Activated CD4-positive, alpha-beta T cell treated with anti-CD3 and anti-CD28 coated beads, Interleukin-2, amount 10 ng/mL, durations not matched to agents 24 days and 14 days (primary cell): ENCODE measurements around the gene SUDS3. TPM values are rescaled to one million over a fixed set of nuclear protein-coding genes. Genes with fewer than 3 reads are reported as not detected.
A peak's percentile ranks its signal among the peaks of the same experiment; 100 is the strongest.
"Not testable (repeated sequence)": the region's sequence is repeated elsewhere in the genome, so short reads cannot be mapped to it uniquely, and the experiment has no call there.

Experiments
- DNase-seq: peaks from one replicate; pipeline ENCODE4 v3.0.0; 2022
- H3K27ac Mint-ChIP-seq: one replicate; pipeline ENCODE4 v1.8.0; 2022; ENCODE audit warnings: mild to moderate bottlenecking, mixed read lengths
- H3K27me3 Mint-ChIP-seq: one replicate; pipeline ENCODE4 v1.8.0; 2022; ENCODE audit warnings: mixed read lengths
- H3K36me3 Mint-ChIP-seq: one replicate; pipeline ENCODE4 v1.8.0; 2022; ENCODE audit warnings: low read depth, mild to moderate bottlenecking, mixed read lengths
- H3K4me1 Mint-ChIP-seq: one replicate; pipeline ENCODE4 v1.8.0; 2021; ENCODE audit warnings: mixed read lengths
- H3K4me3 Mint-ChIP-seq: one replicate; pipeline ENCODE4 v1.8.0; 2022; ENCODE audit warnings: mild to moderate bottlenecking, moderate library complexity, mixed read lengths
- H3K9me3 Mint-ChIP-seq: one replicate; pipeline ENCODE4 v1.8.0; 2021; ENCODE audit warnings: mixed read lengths
- intact Hi-C: fragments of 100-400 bp; cut with micrococcal nuclease; formaldehyde crosslinking; loops from one replicate; pipeline ENCODE4 v1.15.1; 2023
- total RNA-seq: library from RNA; stranded (reverse); gene quantifications from 2 replicates; pipeline ENCODE4 v1.2.3, GENCODE V29; 2022

Gene SUDS3
- total RNA-seq, 1 donor from 2014 or later, result 23.6 TPM

GRCh38 chr12:118346895-118347294, 29.5 kb upstream of the SUDS3 start:
- Mint-ChIP-seq H3K9me3 (no peaks in the 10 kb centered on the region), H3K4me1 (peaks cover 12% of the 10 kb centered on the region), H3K4me3 (no peak overlapping the region), H3K36me3 (peaks cover 8% of the 10 kb centered on the region), H3K27ac (no peak overlapping the region), H3K27me3 (no peaks in the 10 kb centered on the region)
- no peak for DNase-seq
- intact Hi-C loops, result no loop called here

- Mint-ChIP-seq H3K4me3 (no peak overlapping the region), H3K9me3 (peaks cover under 1% of the 10 kb centered on the region), H3K4me1 (peaks cover 11% of the 10 kb centered on the region), H3K27me3 (no peaks in the 10 kb centered on the region), H3K27ac (no peak overlapping the region), H3K36me3 (peaks cover 6% of the 10 kb centered on the region)
- no peak for DNase-seq
- intact Hi-C loops, result no loop called here
Observed at GRCh38 chr12:118347916-118348315, 28.4 kb upstream of the SUDS3 start.

- no peak for DNase-seq
- peaks cover 24% of the 10 kb centered on the region for H3K4me1 Mint-ChIP-seq
- no peak overlapping the region for H3K4me3 Mint-ChIP-seq
- no peak overlapping the region for H3K27ac Mint-ChIP-seq
- H3K36me3 Mint-ChIP-seq, result peaks cover 27% of the 10 kb centered on the region
- peaks cover 6% of the 10 kb centered on the region for H3K9me3 Mint-ChIP-seq
- intact Hi-C loops, result no loop called here
- no peaks in the 10 kb centered on the region for H3K27me3 Mint-ChIP-seq
Observed at GRCh38 chr12:118350908-118351559, 25.3 kb upstream of the SUDS3 start.

- Mint-ChIP-seq H3K36me3 (peaks cover 26% of the 10 kb centered on the region), H3K4me1 (peaks cover 34% of the 10 kb centered on the region)
- intact Hi-C loops, result no loop called here
Observed at GRCh38 chr12:118353721-118354120, 22.6 kb upstream of the SUDS3 start.

GRCh38 chr12:118354503-118354902, 21.9 kb upstream of the SUDS3 start:
- Mint-ChIP-seq H3K4me1 (peaks cover 36% of the 10 kb centered on the region), H3K36me3 (peaks cover 24% of the 10 kb centered on the region)
- H3K9me3 Mint-ChIP-seq, DNase-seq, H3K27ac Mint-ChIP-seq, H3K4me3 Mint-ChIP-seq, H3K27me3 Mint-ChIP-seq, intact Hi-C loops: not testable (repeated sequence)

More at GRCh38 chr12:118353721-118354120, 22.6 kb upstream of the SUDS3 start:
- Mint-ChIP-seq H3K27ac (peak overlapping the region; percentile 16), H3K4me3 (no peak overlapping the region), H3K9me3 (peaks cover 6% of the 10 kb centered on the region), H3K27me3 (no peaks in the 10 kb centered on the region)
- DNase-seq, result no peak

GRCh38 chr12:118354903-118355302, 21.5 kb upstream of the SUDS3 start:
- Mint-ChIP-seq H3K36me3 (peaks cover 24% of the 10 kb centered on the region), H3K27me3 (no peaks in the 10 kb centered on the region), H3K9me3 (peaks cover 6% of the 10 kb centered on the region), H3K4me1 (peaks cover 40% of the 10 kb centered on the region), H3K27ac (peak overlapping the region; percentile 76), H3K4me3 (no peak overlapping the region)
- DNase-seq, result no peak
- intact Hi-C loops, result loop anchor here (5.0 kb wide), 2 partner anchors 173 to 293 kb away; partner anchors contain the start of gene WSB2

GRCh38 chr12:118355843-118356242, 20.5 kb upstream of the SUDS3 start:
- Mint-ChIP-seq H3K36me3 (peaks cover 21% of the 10 kb centered on the region), H3K27me3 (no peaks in the 10 kb centered on the region), H3K9me3 (peaks cover 6% of the 10 kb centered on the region), H3K4me1 (peaks cover 38% of the 10 kb centered on the region), H3K4me3 (no peak overlapping the region), H3K27ac (no peak overlapping the region)
- no peak for DNase-seq
- intact Hi-C loops, result loop anchor here (5.0 kb wide), 2 partner anchors 174 to 294 kb away; partner anchors contain the start of gene WSB2

- no peak for DNase-seq
- H3K4me1 Mint-ChIP-seq, result peaks cover 38% of the 10 kb centered on the region
- H3K27me3 Mint-ChIP-seq, result no peaks in the 10 kb centered on the region
- peak overlapping the region; percentile 95 for H3K4me3 Mint-ChIP-seq
- H3K36me3 Mint-ChIP-seq, result peaks cover 21% of the 10 kb centered on the region
- peaks cover 6% of the 10 kb centered on the region for H3K9me3 Mint-ChIP-seq
- H3K27ac Mint-ChIP-seq, result peak overlapping the region; percentile 93
- intact Hi-C loops, result loop anchor here (1.0 to 5.0 kb wide), 3 partner anchors 50 to 295 kb away; partner anchors contain the start of gene WSB2
Observed at GRCh38 chr12:118356809-118357256, 19.5 kb upstream of the SUDS3 start.

GRCh38 chr12:118357257-118358007, 18.9 kb upstream of the SUDS3 start:
- Mint-ChIP-seq H3K4me1 (peaks cover 38% of the 10 kb centered on the region), H3K27ac (peak overlapping the region; percentile 93), H3K36me3 (peaks cover 21% of the 10 kb centered on the region), H3K9me3 (peaks cover 6% of the 10 kb centered on the region), H3K4me3 (peak overlapping the region; percentile 95), H3K27me3 (no peaks in the 10 kb centered on the region)
- peak; percentile 80 for DNase-seq
- intact Hi-C loops, result loop anchor here (1.0 to 5.0 kb wide), 3 partner anchors 50 to 295 kb away; partner anchors contain the start of gene WSB2

GRCh38 chr12:118358008-118358359, 18.4 kb upstream of the SUDS3 start:
- peak overlapping the region; percentile 95 for H3K4me3 Mint-ChIP-seq
- intact Hi-C loops, result loop anchor here (5.0 kb wide), 2 partner anchors 176 to 296 kb away; partner anchors contain the start of gene WSB2
- peaks cover 21% of the 10 kb centered on the region for H3K36me3 Mint-ChIP-seq
- peaks cover 5% of the 10 kb centered on the region for H3K9me3 Mint-ChIP-seq
- H3K27me3 Mint-ChIP-seq, result no peaks in the 10 kb centered on the region
- H3K27ac Mint-ChIP-seq, result peak overlapping the region; percentile 93
- DNase-seq, result no peak
- H3K4me1 Mint-ChIP-seq, result peaks cover 37% of the 10 kb centered on the region

GRCh38 chr12:118358612-118359540, 17.5 kb upstream of the SUDS3 start:
- Mint-ChIP-seq H3K9me3 (no peaks in the 10 kb centered on the region), H3K4me3 (peak overlapping the region; percentile 95), H3K27me3 (no peaks in the 10 kb centered on the region), H3K36me3 (peaks cover 14% of the 10 kb centered on the region), H3K4me1 (peaks cover 31% of the 10 kb centered on the region), H3K27ac (peak overlapping the region; percentile 96)
- intact Hi-C loops, result loop anchor here (1.0 to 5.0 kb wide), 3 partner anchors 13 to 297 kb away; partner anchors contain the start of genes TAOK3 and WSB2
- DNase-seq, result no peak

- peak overlapping the region; percentile 96 for H3K27ac Mint-ChIP-seq
- H3K4me3 Mint-ChIP-seq, result peak overlapping the region; percentile 95
- peaks cover 7% of the 10 kb centered on the region for H3K36me3 Mint-ChIP-seq
- DNase-seq, result peak; percentile 76
- intact Hi-C loops, result loop anchor here (1.0 to 5.0 kb wide), 3 partner anchors 13 to 297 kb away; partner anchors contain the start of genes TAOK3 and WSB2
- H3K4me1 Mint-ChIP-seq, result peaks cover 31% of the 10 kb centered on the region
- no peaks in the 10 kb centered on the region for H3K9me3 Mint-ChIP-seq
- no peaks in the 10 kb centered on the region for H3K27me3 Mint-ChIP-seq
Observed at GRCh38 chr12:118359541-118359915, 16.8 kb upstream of the SUDS3 start.

GRCh38 chr12:118361092-118361404, 15.3 kb upstream of the SUDS3 start:
- peaks cover under 1% of the 10 kb centered on the region for H3K36me3 Mint-ChIP-seq
- H3K9me3 Mint-ChIP-seq, result no peaks in the 10 kb centered on the region
- no peak for DNase-seq
- H3K27ac Mint-ChIP-seq, result no peak overlapping the region
- H3K27me3 Mint-ChIP-seq, result no peaks in the 10 kb centered on the region
- no peak overlapping the region for H3K4me3 Mint-ChIP-seq
- H3K4me1 Mint-ChIP-seq, result peaks cover 24% of the 10 kb centered on the region
- intact Hi-C loops, result no loop called here
